ENCODE results near the gene PPARG. TPM values are rescaled to one million over a fixed set of nuclear protein-coding genes. Genes with fewer than 3 reads are reported as not detected.

The PPARG gene
- total RNA-seq, 1 experiment from 2014 or later = 71.6 TPM

DNA sequence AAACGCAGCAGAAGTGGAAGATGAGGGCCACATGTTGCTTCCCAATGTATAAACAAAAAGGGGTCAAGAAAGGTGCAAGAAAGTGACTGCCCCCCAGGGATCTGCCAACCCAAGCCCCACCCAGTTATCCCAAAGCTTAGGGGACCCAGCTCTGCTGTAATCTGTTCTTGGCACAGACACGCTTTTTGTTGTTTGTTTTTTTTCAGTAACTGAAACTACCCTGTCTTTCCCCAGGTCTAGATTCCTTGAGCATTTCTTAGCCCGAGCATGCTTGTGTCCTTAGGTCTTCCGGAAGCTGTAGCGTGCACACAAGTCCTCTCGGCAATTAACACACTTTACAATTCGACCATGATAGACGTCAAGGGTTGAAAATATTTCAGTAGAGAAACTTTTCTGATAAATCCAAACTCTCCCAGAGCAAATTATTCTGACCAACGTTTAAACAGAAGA, 8.5 kb upstream of the PPARG start:
- ChIA-PET CTCF (no interaction called here), POLR2A (no interaction called here), RAD21 (ENCODE audit: low non-redundant PET in 1 of 2, low total read pairs in 2 of 2, uncharacterized antibody in 2 of 2, unreplicated experiment in 2 of 2) (no interaction called here)
- no peaks in the 10 kb centered on the region for H3K4me1 ChIP-seq (ENCODE audit: control insufficient read depth in 1 of 2, insufficient read depth in 2 of 2, low read length in 2 of 2)
- H3K79me2 ChIP-seq (ENCODE audit: insufficient read depth, low read length) = no peaks in the 10 kb centered on the region
- H3K36me3 ChIP-seq (ENCODE audit: control insufficient read depth in 1 of 2, insufficient read depth in 2 of 2, low read length in 2 of 2) = no peaks in the 10 kb centered on the region
- no TSS peak for BruUV-seq (replicated peaks)
- H4K20me1 ChIP-seq (ENCODE audit: insufficient read depth) = no peaks in the 10 kb centered on the region
- no peak for ATAC-seq
- no peaks in the 10 kb centered on the region; a peak in 1 of 4 replicates for H3K9me3 ChIP-seq (ENCODE audit: control insufficient read depth in 1 of 2, insufficient read depth in 1 of 2, low read depth in 1 of 2, low read length in 2 of 2)
- no peak overlapping the region for H3K27ac ChIP-seq (ENCODE audit: low read depth, low read length)
- TF ChIP-seq EGR1 (IDR thresholded peaks at IDR 0.05; ENCODE audit: low read depth) (no peak), ATF3 (IDR thresholded peaks at IDR 0.05) (no peak), TCF7L2 (IDR thresholded peaks at IDR 0.05; ENCODE audit: borderline replicate concordance, extremely low read depth, insufficient read depth, insufficient read length) (no peak), ZNF274 (IDR thresholded peaks at IDR 0.05; ENCODE audit: low read depth, low read length) (no peak), MAX (IDR thresholded peaks at IDR 0.05) (no peak), YY1 (IDR thresholded peaks at IDR 0.05; ENCODE audit: extremely low read depth, insufficient replicate concordance, low read depth, low read length) (no peak), SRF (IDR thresholded peaks at IDR 0.05; ENCODE audit: low read depth) (no peak), ELF1 (IDR thresholded peaks at IDR 0.05; ENCODE audit: borderline replicate concordance, low read depth) (no peak), ZFX (IDR thresholded peaks at IDR 0.05) (no peak)
- TF ChIP-seq, protein P1, sequence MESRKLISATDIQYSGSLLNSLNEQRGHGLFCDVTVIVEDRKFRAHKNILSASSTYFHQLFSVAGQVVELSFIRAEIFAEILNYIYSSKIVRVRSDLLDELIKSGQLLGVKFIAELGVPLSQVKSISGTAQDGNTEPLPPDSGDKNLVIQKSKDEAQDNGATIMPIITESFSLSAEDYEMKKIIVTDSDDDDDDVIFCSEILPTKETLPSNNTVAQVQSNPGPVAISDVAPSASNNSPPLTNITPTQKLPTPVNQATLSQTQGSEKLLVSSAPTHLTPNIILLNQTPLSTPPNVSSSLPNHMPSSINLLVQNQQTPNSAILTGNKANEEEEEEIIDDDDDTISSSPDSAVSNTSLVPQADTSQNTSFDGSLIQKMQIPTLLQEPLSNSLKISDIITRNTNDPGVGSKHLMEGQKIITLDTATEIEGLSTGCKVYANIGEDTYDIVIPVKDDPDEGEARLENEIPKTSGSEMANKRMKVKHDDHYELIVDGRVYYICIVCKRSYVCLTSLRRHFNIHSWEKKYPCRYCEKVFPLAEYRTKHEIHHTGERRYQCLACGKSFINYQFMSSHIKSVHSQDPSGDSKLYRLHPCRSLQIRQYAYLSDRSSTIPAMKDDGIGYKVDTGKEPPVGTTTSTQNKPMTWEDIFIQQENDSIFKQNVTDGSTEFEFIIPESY (IDR thresholded peaks at IDR 0.05; ENCODE audit: extremely low read depth, insufficient replicate concordance, low read length) = no peak
- H3K9me2 ChIP-seq (ENCODE audit: insufficient read depth) = no peaks in the 10 kb centered on the region
- no peak for DNase-seq (ENCODE audit: low read depth, low spot score)
- intact Hi-C loops (cut with micrococcal nuclease) = no loop called here
- no peak overlapping the region for H3K4me2 ChIP-seq (ENCODE audit: low read length)
- no peak overlapping the region for H3K9ac ChIP-seq (ENCODE audit: low read length)
- H3K4me3 ChIP-seq (replicated peaks in 1 of 2; ENCODE audit: low read depth in 1 of 2, low read length in 2 of 2) = no peak overlapping the region
- H3K27me3 ChIP-seq (ENCODE audit: insufficient read depth, low read length) = no peaks in the 10 kb centered on the region
- H2AFZ ChIP-seq (ENCODE audit: low read depth, low read length, poor library complexity, severe bottlenecking) = no peak overlapping the region
